ENCODE results near the gene PER1.

The PER1 gene

DNA sequence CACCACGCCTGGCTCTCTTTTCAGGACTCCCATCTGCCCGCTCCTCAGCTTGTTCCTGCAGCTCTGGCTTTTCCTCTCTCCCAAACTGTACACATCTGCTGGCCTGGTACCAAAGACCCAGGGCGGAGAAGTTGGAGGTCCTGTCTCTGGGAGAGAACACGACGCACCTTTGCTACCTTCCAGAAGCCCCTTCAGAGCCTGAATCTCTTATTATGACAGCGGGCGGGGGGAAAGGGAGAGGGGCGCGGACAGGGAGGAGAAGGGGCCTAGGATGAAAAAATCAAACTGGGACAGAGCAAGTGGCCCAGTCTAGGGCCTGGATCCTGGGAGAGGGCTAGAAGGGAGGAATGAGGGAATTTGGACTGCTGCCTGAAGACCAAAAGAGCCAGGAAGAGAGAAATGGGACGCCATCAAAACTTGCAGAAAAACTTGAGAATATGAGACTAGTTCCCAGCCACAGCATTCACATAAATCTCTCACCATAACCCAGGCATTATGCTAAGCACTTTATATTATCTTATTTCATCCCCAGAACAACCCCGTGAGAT lies 2.5 kb upstream of the PER1 start:
- FAIRE-seq (no peak), DNase-seq (ENCODE audit: insufficient read length, low spot score) (no peak)
- no peak for TF ChIP-seq POLR2A (IDR thresholded peaks at IDR 0.05; ENCODE audit: low read depth, low read length)

DNA sequence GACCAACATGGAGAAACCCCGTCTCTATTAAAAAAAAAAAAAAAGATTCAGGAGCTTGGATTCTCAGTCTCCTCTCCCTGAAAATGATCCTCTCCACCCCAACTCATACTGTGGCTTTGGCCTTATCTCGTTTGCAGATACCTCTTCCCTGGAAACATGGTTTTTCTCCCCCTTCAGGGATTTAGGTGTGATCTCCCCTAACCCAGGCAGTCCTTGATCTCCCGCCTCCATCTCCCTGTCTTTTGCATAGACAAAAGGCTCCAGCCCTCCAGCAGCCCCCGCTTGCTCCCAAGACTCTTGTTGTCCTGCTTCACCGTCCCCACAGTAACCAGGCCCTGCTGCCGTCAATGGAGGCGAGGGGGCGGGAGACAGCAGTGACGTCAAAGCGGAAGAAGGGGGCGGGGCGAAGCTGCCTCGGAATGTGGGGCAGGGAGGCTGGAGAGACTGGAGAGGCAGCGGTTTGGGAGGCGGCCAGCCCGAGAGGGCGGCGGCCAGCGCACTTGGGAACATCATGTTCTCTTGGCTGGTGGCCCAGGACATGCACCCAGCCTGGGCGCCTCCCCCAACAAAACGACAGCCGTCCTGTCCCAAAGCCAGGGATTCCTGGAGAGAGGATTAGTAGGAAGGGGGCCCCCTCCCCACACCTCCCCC lies 1.9 kb upstream of the PER1 start:
- peak; percentile 23; the same call in 1 of the 2 replicates for TF ChIP-seq POLR2A (IDR thresholded peaks at IDR 0.05; ENCODE audit: low read depth, low read length)
- FAIRE-seq = peak; percentile 77
- peak; percentile 74 for DNase-seq (ENCODE audit: insufficient read length, low spot score)

DNA sequence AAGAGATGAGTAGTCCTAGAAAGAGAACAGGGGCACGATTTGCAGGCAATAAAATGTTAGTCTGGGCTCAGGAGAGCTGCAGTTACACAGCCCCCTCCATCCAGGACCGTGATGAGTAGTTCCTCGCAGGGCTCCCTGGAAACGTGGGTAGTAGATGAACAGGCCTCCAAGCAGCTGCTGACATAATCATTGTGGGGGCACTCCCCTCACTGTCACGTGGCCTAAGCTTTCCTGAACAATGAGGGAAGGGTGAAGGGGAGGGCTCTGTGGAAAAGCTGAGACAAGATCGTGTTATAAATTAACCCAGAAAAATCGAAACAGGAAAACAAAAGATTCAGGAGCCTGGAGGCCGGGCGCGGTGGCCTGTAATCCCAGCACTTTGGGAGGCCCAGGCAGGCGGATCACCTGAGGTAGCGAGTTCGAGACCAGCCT lies 1.3 kb upstream of the PER1 start:
- no peak for TF ChIP-seq POLR2A (IDR thresholded peaks at IDR 0.05; ENCODE audit: low read depth, low read length)
- peak; percentile 66 for DNase-seq (ENCODE audit: insufficient read length, low spot score)

GRCh38 chr17:8153031-8153451 lies 837 bp upstream of the PER1 start:
- no peak for FAIRE-seq
- no peak for TF ChIP-seq POLR2A (IDR thresholded peaks at IDR 0.05; ENCODE audit: low read depth, low read length)
- DNase-seq (ENCODE audit: insufficient read length, low spot score) = no peak

More for the DNA sequence above, 1.3 kb upstream of the PER1 start:
- FAIRE-seq = peak; percentile 33

GRCh38 chr17:8151641-8152111 lies 528 bp downstream of the PER1 start:
- DNase-seq (ENCODE audit: insufficient read length, low spot score) (no peak), FAIRE-seq (no peak)
- TF ChIP-seq POLR2A (IDR thresholded peaks at IDR 0.05; ENCODE audit: low read depth, low read length) = no peak

GRCh38 chr17:8151120-8151640 lies 1.0 kb downstream of the PER1 start:
- peak; percentile 38; the same call in 1 of the 2 replicates for TF ChIP-seq POLR2A (IDR thresholded peaks at IDR 0.05; ENCODE audit: low read depth, low read length)
- no peak for FAIRE-seq
- DNase-seq (ENCODE audit: insufficient read length, low spot score) = no peak

DNA sequence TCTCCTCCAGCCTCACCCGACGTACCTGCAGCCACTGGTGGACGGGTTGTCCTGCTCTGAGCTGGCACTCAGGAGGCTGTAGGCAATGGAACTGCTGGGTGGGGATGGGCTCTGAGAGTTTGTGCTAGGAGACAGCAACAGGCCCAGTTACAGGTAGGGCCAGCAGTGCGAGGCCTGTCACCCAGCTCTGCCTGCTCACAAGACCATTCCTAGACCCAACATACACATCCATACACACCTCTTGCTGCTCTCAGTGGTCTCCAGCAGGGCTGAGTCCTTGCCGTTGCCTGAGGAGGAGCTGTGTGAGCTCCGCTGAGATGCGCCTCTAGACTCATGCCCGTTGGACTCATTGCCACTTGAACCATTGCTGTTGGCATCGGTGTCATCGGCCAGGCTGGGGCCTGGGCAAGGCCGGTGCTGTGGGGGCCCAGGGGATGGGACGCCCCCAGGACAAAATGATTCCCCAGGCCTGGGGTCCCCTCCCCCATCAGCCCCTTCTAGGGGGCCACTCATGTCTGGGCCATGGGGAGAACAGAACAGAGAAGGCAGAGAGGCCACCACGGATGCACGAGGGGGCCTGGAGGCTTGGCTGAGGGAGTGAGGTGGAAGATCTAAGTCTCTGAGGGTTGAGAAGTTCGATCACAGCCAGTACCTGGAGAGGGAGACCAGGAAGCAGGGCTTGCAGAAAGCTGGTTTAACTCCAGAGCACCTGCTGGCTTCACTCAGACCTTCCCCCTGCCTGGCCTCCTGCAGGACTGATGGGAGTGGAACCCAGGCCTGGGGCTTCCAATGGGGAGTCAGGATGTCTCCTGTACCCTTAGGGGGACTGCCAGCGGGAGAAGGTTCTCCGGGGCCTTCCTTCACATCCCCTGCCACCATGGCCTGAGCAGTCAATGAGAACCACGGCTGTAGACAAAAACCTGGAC lies 1.7 kb downstream of the PER1 start:
- TF ChIP-seq POLR2A (IDR thresholded peaks at IDR 0.05; ENCODE audit: low read depth, low read length) = no peak
- no peak for FAIRE-seq
- no peak for DNase-seq (ENCODE audit: insufficient read length, low spot score)

DNA sequence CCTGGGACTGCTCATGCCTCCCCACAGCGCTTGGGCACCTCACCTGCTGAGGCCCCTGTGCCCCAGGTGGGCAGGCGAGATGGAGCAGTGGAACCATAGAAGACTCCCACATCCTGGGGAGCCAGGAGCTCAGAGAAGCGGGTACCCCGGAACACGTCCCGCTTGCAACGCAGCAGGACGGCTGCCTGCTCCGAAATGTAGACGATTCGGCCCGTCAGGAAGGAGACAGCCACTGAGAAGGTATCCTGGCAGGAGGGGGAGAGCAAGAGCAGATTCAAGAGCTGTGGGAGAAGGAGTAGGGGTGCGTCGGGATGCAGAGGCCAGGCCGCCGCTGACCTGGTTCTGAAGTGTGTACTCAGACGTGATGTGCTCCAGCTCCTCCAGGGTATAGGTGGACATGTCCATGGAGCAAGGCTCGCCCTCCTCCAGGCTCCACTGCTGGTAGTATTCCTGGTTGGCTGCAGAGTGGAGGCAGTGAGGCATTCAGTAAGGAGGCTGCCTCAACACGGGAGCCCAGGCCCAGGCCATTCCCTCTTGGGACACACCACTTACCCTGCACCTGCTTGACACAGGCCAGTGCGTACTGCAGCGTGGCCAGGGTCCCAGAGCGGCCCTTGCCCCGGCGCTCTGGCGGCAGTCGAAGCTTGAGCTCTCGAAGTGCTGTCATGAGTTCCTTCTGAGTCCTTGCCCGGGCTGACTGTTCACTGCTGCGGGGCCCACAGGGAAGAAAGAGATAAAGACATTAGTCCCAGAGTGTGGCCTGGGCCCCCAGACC lies 2.6 kb downstream of the PER1 start:
- DNase-seq (ENCODE audit: insufficient read length, low spot score) (no peak), FAIRE-seq (no peak)
- no peak for TF ChIP-seq POLR2A (IDR thresholded peaks at IDR 0.05; ENCODE audit: low read depth, low read length)

- no peak for TF ChIP-seq POLR2A (IDR thresholded peaks at IDR 0.05; ENCODE audit: low read depth, low read length)
- FAIRE-seq (no peak), DNase-seq (ENCODE audit: insufficient read length, low spot score) (no peak)
Observed at GRCh38 chr17:8148560-8148959, 3.6 kb downstream of the PER1 start.

GRCh38 chr17:8147805-8148404 lies 4.3 kb downstream of the PER1 start:
- no peak for TF ChIP-seq POLR2A (IDR thresholded peaks at IDR 0.05; ENCODE audit: low read depth, low read length)
- no peak for FAIRE-seq
- no peak for DNase-seq (ENCODE audit: insufficient read length, low spot score)

GRCh38 chr17:8147141-8147804 lies 4.9 kb downstream of the PER1 start:
- TF ChIP-seq POLR2A (IDR thresholded peaks at IDR 0.05; ENCODE audit: low read depth, low read length) = no peak
- no peak for DNase-seq (ENCODE audit: insufficient read length, low spot score)
- no peak for FAIRE-seq

GRCh38 chr17:8146381-8147140 lies 5.6 kb downstream of the PER1 start:
- no peak for TF ChIP-seq POLR2A (IDR thresholded peaks at IDR 0.05; ENCODE audit: low read depth, low read length)
- no peak for DNase-seq (ENCODE audit: insufficient read length, low spot score)
- no peak for FAIRE-seq
